Liver (tissue), 9 donors: ENCODE data around the gene IFT27. TPM values are rescaled to one million over a fixed set of nuclear protein-coding genes. Genes with fewer than 3 reads are reported as not detected.
A peak's percentile ranks its signal among the peaks of the same experiment; 100 is the strongest.

ENCODE experiments used
- DNase-seq: peaks from one replicate; pipeline ENCODE4 v3.0.0-alpha.2; 2017; ENCODE audit warnings: low spot score
- H3K27ac ChIP-seq, 2 donors: one replicate each; pipeline ENCODE4 v1.7.0; 2013; ENCODE audit warnings: inconsistent platforms in 2 of 2, low read length in 2 of 2, control low read depth in 1 of 2, low read depth in 1 of 2, mild to moderate bottlenecking in 1 of 2
- H3K27me3 ChIP-seq, 4 donors: one replicate each; pipeline versions ENCODE4 v1.6.1 to v1.7.0; 2013; ENCODE audit warnings: low read length in 3 of 4, inconsistent platforms in 1 of 4, mild to moderate bottlenecking in 1 of 4, moderate library complexity in 1 of 4; ENCODE audit not compliant: control insufficient read depth in 4 of 4, insufficient read depth in 4 of 4
- H3K36me3 ChIP-seq, 4 donors: one replicate each; pipeline versions ENCODE4 v1.6.1 to v1.7.0; 2013; ENCODE audit warnings: low read length in 3 of 4, mild to moderate bottlenecking in 3 of 4, low read depth in 1 of 4, moderate library complexity in 1 of 4; ENCODE audit not compliant: control insufficient read depth in 4 of 4, insufficient read depth in 3 of 4
- H3K4me1 ChIP-seq, 4 donors: one replicate each; pipeline versions ENCODE4 v1.6.1 to v1.7.0; 2013; ENCODE audit warnings: low read length in 3 of 4, mild to moderate bottlenecking in 3 of 4, moderate library complexity in 1 of 4; ENCODE audit not compliant: control insufficient read depth in 4 of 4, insufficient read depth in 4 of 4
- H3K4me3 ChIP-seq, 3 donors: one replicate each; pipeline versions ENCODE4 v1.6.1 to v1.7.0; 2013; ENCODE audit warnings: low read length in 3 of 3, control low read depth in 1 of 3, low read depth in 1 of 3, mild to moderate bottlenecking in 1 of 3
- H3K9ac ChIP-seq, 2 donors: one replicate each; pipeline ENCODE4 v1.7.0; 2013; ENCODE audit warnings: low read length in 2 of 2, mild to moderate bottlenecking in 2 of 2, moderate library complexity in 2 of 2, control low read depth in 1 of 2, low read depth in 1 of 2
- H3K9me3 ChIP-seq, 4 donors: one replicate each; pipeline versions ENCODE4 v1.6.1 to v1.7.0; 2013; ENCODE audit warnings: low read length in 3 of 4; ENCODE audit not compliant: control insufficient read depth in 4 of 4
- EGR1 ChIP-seq, 2 donors: IDR thresholded peaks; 2 replicates each; pipeline ENCODE4 v1.6.1; 2016 to 2018; ENCODE audit warnings: antibody characterized with exemption in 2 of 2, low read depth in 2 of 2
- FOXA1 ChIP-seq: IDR thresholded peaks from 2 replicates; pipeline ENCODE4 v1.6.1; 2016; ENCODE audit warnings: antibody characterized with exemption
- FOXA2 ChIP-seq: IDR thresholded peaks from 2 replicates; pipeline ENCODE4 v1.6.1; 2016; ENCODE audit warnings: antibody characterized with exemption
- GABPA ChIP-seq, 2 donors: IDR thresholded peaks in 1 of 2; conservative IDR thresholded peaks in 1 of 2; 2 replicates each; pipeline ENCODE4 v1.6.1; 2016; ENCODE audit warnings: antibody characterized with exemption in 2 of 2, mild to moderate bottlenecking in 1 of 2, moderate library complexity in 1 of 2
- HNF4G ChIP-seq: IDR thresholded peaks from 2 replicates; pipeline ENCODE4 v1.6.1; 2016; ENCODE audit warnings: antibody characterized with exemption
- JUND ChIP-seq, 2 donors: IDR thresholded peaks; 2 replicates each; pipeline ENCODE4 v1.6.1; 2016; ENCODE audit warnings: antibody characterized with exemption in 2 of 2
- NR2F2 ChIP-seq: IDR thresholded peaks from 2 replicates; pipeline ENCODE4 v1.6.1; 2016; ENCODE audit warnings: antibody characterized with exemption
- RAD21 ChIP-seq, 2 donors: IDR thresholded peaks; 2 replicates each; pipeline ENCODE4 v1.6.1; 2016; ENCODE audit warnings: antibody characterized with exemption in 2 of 2, mild to moderate bottlenecking in 2 of 2
- RXRA ChIP-seq, 2 donors: IDR thresholded peaks; 2 replicates each; pipeline ENCODE4 v1.6.1; 2017 to 2018; ENCODE audit warnings: antibody characterized with exemption in 2 of 2, mild to moderate bottlenecking in 1 of 2
- SP1 ChIP-seq: IDR thresholded peaks from 2 replicates; pipeline ENCODE4 v1.6.1; 2018; ENCODE audit warnings: antibody characterized with exemption, mild to moderate bottlenecking
- TAF1 ChIP-seq: conservative IDR thresholded peaks from 2 replicates; pipeline ENCODE4 v1.6.1; 2016; ENCODE audit warnings: antibody characterized with exemption, mild to moderate bottlenecking
- YY1 ChIP-seq: IDR thresholded peaks from 2 replicates; pipeline ENCODE4 v1.6.1; 2016; ENCODE audit warnings: antibody characterized with exemption, mild to moderate bottlenecking
- WGBS: extraction: QIAGEN DNeasy Blood & Tissue Kit; methylation state at CpG from one replicate; pipeline ENCODE4 v1.1.7; 2013; 5-methylcytosine and 5-hydroxymethylcytosine counted together
- polyA plus RNA-seq, 2 donors: library from polyadenylated mRNA; stranded (reverse) in 1 of 2; unstranded in 1 of 2; fragments of 200-250 nt in 1 of 2; fragments of >200 nt in 1 of 2; fragmentation: Nextera tagmentation in 1 of 2; extraction: Ambion mirVana in 1 of 2; gene quantifications; one replicate each; pipeline versions ENCODE4 v1.2.1 to v1.2.3, GENCODE V29; 2013 to 2015
- total RNA-seq, 2 donors: library from RNA; depleted of rRNA; stranded (reverse); fragments of >200 nt; gene quantifications; one replicate each; pipeline ENCODE4 v1.2.3, GENCODE V29; 2014
- TF ChIP-seq, protein P1 (sequence below): IDR thresholded peaks from 2 replicates; pipeline ENCODE4 v1.6.1; 2016; ENCODE audit warnings: antibody characterized with exemption
- TF ChIP-seq, protein P2 (sequence below): IDR thresholded peaks from 2 replicates; pipeline ENCODE4 v1.6.1; 2016; ENCODE audit warnings: antibody characterized with exemption, mild to moderate bottlenecking
- TF ChIP-seq, protein P3 (sequence below): IDR thresholded peaks from 2 replicates; pipeline ENCODE4 v1.6.1; 2016; ENCODE audit warnings: antibody characterized with exemption
- TF ChIP-seq, protein P4 (sequence below): IDR thresholded peaks from 2 replicates; pipeline ENCODE4 v1.6.1; 2016; ENCODE audit warnings: antibody characterized with exemption
- donor health status: healthy.
- donor health status: healthy.
- donor health status: healthy.
- donor health status: healthy.
- donor health status: healthy.

Gene IFT27
- total and polyA plus RNA-seq, 4 donors = 7.2 to 12.4 (median 9.6) TPM

DNA sequence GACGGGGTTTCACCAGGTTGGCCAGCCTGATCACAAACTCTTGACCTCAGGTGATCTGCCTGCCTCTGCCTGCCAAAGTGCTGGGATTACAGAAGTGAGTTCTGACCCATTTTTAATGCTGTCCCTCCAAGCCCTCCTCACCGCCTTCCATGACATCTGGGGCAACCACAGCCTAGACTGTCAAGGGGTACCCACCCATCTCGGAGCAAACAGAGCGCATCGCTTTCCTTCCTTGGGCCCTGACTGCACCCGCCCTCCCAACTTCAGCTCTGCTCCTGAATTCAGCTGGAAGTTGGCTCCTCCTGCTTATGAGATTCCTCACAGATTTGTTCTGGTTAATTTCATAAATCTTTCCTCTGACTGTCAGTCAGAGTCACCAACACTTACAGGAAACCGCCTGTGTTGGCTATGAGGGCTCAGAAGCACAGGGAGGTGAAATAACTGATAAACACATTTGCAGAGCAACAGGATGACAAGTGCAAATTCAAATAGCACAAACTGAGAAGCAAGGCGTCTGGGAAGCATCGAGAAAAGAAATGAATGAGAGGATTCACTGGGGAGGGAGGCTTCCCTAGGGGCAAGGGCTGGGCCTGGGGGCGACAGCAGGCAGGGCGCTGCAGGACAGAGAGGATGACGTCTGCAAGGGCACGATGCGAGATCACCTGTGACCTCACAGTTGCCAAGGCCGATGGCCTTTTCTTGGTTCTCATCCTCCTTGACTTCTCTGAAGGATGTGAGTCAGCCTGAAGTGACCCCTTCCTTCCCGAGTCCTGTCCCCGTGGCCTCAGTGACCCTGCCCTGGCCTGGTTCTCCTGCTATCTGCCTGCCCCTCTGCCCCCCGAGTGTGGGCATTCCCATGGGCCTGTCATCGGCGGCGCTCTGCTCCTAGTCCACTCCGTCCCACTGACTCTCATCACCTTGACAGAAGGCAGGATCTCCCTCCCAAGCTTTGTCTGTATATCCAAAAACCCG is 6.1 kb downstream of the IFT27 start:
- WGBS = 75% methylated on average over 23 of the region's 23 CpGs
- DNase-seq = no peak

DNA sequence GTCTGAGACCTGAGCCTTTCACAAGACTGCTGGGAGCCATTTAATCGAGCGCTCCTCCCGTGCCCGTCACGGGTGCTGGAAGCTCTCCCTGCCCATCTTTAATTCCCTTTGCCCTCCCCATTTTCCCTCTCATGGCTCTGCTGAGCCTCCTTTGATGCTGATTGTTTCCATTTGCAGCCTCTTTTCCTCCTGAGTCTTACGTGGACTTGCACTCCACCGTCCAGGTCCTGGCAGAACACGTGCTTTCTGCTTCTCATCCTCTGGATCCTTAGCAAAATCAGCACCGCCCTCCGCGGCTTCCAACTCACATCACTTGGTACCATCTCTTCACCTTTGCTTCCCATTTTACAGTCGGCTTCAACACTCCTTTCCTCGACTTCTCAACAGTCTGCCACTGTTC is 7.3 kb downstream of the IFT27 start:
- WGBS = 95% methylated on average over 13 of the region's 13 CpGs
- DNase-seq = no peak
- H3K9me3 ChIP-seq = no peaks in the 10 kb centered on the region
- H3K36me3 ChIP-seq = peaks cover 0 to 2% (median under 1%) of the 10 kb centered on the region in 4 donors
- no peak overlapping the region for H3K27ac ChIP-seq
- H3K27me3 ChIP-seq = no peaks in the 10 kb centered on the region
- no peaks in the 10 kb centered on the region for H3K4me1 ChIP-seq
- no peak overlapping the region for H3K9ac ChIP-seq
- H3K4me3 ChIP-seq = no peak overlapping the region
- no peak for TF ChIP-seq EGR1 (IDR thresholded peaks at IDR 0.05; ENCODE audit: low read depth in 2 of 2)
- no peak for TF ChIP-seq HNF4G
- TF ChIP-seq, protein P1, sequence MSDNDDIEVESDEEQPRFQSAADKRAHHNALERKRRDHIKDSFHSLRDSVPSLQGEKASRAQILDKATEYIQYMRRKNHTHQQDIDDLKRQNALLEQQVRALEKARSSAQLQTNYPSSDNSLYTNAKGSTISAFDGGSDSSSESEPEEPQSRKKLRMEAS = no peak
- TF ChIP-seq, protein P2, sequence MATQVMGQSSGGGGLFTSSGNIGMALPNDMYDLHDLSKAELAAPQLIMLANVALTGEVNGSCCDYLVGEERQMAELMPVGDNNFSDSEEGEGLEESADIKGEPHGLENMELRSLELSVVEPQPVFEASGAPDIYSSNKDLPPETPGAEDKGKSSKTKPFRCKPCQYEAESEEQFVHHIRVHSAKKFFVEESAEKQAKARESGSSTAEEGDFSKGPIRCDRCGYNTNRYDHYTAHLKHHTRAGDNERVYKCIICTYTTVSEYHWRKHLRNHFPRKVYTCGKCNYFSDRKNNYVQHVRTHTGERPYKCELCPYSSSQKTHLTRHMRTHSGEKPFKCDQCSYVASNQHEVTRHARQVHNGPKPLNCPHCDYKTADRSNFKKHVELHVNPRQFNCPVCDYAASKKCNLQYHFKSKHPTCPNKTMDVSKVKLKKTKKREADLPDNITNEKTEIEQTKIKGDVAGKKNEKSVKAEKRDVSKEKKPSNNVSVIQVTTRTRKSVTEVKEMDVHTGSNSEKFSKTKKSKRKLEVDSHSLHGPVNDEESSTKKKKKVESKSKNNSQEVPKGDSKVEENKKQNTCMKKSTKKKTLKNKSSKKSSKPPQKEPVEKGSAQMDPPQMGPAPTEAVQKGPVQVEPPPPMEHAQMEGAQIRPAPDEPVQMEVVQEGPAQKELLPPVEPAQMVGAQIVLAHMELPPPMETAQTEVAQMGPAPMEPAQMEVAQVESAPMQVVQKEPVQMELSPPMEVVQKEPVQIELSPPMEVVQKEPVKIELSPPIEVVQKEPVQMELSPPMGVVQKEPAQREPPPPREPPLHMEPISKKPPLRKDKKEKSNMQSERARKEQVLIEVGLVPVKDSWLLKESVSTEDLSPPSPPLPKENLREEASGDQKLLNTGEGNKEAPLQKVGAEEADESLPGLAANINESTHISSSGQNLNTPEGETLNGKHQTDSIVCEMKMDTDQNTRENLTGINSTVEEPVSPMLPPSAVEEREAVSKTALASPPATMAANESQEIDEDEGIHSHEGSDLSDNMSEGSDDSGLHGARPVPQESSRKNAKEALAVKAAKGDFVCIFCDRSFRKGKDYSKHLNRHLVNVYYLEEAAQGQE = no peak
- no peak for TF ChIP-seq NR2F2
- TF ChIP-seq FOXA2 = no peak
- no peak for TF ChIP-seq SP1
- no peak for TF ChIP-seq FOXA1
- TF ChIP-seq RXRA (IDR thresholded peaks at IDR 0.05) = no peak
- no peak for TF ChIP-seq YY1
- no peak for TF ChIP-seq RAD21 (IDR thresholded peaks at IDR 0.05)
- TF ChIP-seq, protein P3, sequence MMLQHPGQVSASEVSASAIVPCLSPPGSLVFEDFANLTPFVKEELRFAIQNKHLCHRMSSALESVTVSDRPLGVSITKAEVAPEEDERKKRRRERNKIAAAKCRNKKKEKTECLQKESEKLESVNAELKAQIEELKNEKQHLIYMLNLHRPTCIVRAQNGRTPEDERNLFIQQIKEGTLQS = no peak
- TF ChIP-seq TAF1 = no peak
- no peak for TF ChIP-seq JUND (IDR thresholded peaks at IDR 0.05)
- TF ChIP-seq, protein P4, sequence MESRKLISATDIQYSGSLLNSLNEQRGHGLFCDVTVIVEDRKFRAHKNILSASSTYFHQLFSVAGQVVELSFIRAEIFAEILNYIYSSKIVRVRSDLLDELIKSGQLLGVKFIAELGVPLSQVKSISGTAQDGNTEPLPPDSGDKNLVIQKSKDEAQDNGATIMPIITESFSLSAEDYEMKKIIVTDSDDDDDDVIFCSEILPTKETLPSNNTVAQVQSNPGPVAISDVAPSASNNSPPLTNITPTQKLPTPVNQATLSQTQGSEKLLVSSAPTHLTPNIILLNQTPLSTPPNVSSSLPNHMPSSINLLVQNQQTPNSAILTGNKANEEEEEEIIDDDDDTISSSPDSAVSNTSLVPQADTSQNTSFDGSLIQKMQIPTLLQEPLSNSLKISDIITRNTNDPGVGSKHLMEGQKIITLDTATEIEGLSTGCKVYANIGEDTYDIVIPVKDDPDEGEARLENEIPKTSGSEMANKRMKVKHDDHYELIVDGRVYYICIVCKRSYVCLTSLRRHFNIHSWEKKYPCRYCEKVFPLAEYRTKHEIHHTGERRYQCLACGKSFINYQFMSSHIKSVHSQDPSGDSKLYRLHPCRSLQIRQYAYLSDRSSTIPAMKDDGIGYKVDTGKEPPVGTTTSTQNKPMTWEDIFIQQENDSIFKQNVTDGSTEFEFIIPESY = no peak

More for the DNA sequence above, 6.1 kb downstream of the IFT27 start:
- H3K9me3 ChIP-seq = no peaks in the 10 kb centered on the region
- H3K27me3 ChIP-seq = no peaks in the 10 kb centered on the region
- peaks cover 0 to 2% (median 0%) of the 10 kb centered on the region in 4 donors for H3K36me3 ChIP-seq
- H3K27ac ChIP-seq = no peak overlapping the region
- no peak for TF ChIP-seq GABPA (IDR thresholded peaks at IDR 0.05 in 1 of 2, conservative IDR thresholded peaks at IDR 0.05 in 1 of 2)
- peak; percentile 66 for TF ChIP-seq NR2F2
- H3K9ac ChIP-seq = no peak overlapping the region
- peaks cover 0 to 1% (median under 1%) of the 10 kb centered on the region in 4 donors for H3K4me1 ChIP-seq
- no peak overlapping the region for H3K4me3 ChIP-seq
